Measurements from ENCODE around the gene RSPH3.

- no peak for TF ChIP-seq CTCF (conservative IDR thresholded peaks at IDR 0.05)
- no peak for TF ChIP-seq ZFX (IDR thresholded peaks at IDR 0.05)
Measured at GRCh38 chr6:159002432-159003155, 2.6 kb upstream of the RSPH3 start.

Data from C4-2B (cell line).